Chondrocyte (in vitro differentiated cells): ENCODE results near the gene RFX8. TPM values are rescaled to one million over a fixed set of nuclear protein-coding genes. Genes with fewer than 3 reads are reported as not detected.

Source experiments
- DNase-seq: peaks from one replicate; pipeline ENCODE4 v3.0.0; 2021; ENCODE audit warnings: mixed read lengths, low spot score
- H3K27ac Mint-ChIP-seq: one replicate; pipeline ENCODE4 v1.8.0; 2021; ENCODE audit warnings: mild to moderate bottlenecking, moderate library complexity, mixed read lengths; ENCODE audit not compliant: unreplicated experiment
- H3K27me3 Mint-ChIP-seq: 2 replicates; pipeline ENCODE4 v1.8.0; 2021; ENCODE audit warnings: low read depth, mixed read lengths
- H3K36me3 Mint-ChIP-seq: 2 replicates; pipeline ENCODE4 v1.8.0; 2021; ENCODE audit warnings: low read depth, mixed read lengths
- H3K4me1 Mint-ChIP-seq: 2 replicates; pipeline ENCODE4 v1.8.0; 2021; ENCODE audit warnings: low read depth, mild to moderate bottlenecking, mixed read lengths
- H3K4me3 Mint-ChIP-seq: one replicate; pipeline ENCODE4 v1.8.0; 2021; ENCODE audit warnings: mild to moderate bottlenecking, moderate library complexity, mixed read lengths; ENCODE audit not compliant: unreplicated experiment
- H3K9me3 Mint-ChIP-seq: 2 replicates; pipeline ENCODE4 v1.8.0; 2021; ENCODE audit warnings: low read depth, mixed read lengths
- CTCF ChIP-seq: fragments of 200-600 bp; sonication (generic); IDR thresholded peaks from 2 replicates; pipeline ENCODE4 v1.5.0; 2021; ENCODE audit warnings: antibody characterized with exemption, mild to moderate bottlenecking, moderate library complexity
- total RNA-seq: library from RNA; stranded (reverse); gene quantifications from 3 replicates; pipeline ENCODE4 v1.2.1, GENCODE V29; 2021

RFX8 gene
- total RNA-seq, 1 donor from 2014 or later = not detected

- no peak for DNase-seq
- no peaks in the 10 kb centered on the region for H3K9me3 Mint-ChIP-seq
- peaks cover 8% of the 10 kb centered on the region for H3K27me3 Mint-ChIP-seq
- peaks cover 10% of the 10 kb centered on the region for H3K4me1 Mint-ChIP-seq
- no peak for TF ChIP-seq CTCF
- H3K27ac Mint-ChIP-seq = peak overlapping the region; percentile 74
- H3K4me3 Mint-ChIP-seq = no peak overlapping the region
- no peaks in the 10 kb centered on the region for H3K36me3 Mint-ChIP-seq
Measured at GRCh38 chr2:101395545-101396315, 79.2 kb downstream of the RFX8 start.

GRCh38 chr2:101388232-101388631 is 86.7 kb downstream of the RFX8 start:
- TF ChIP-seq CTCF = no peak
- H3K27me3 Mint-ChIP-seq = peaks cover 50% of the 10 kb centered on the region
- no peaks in the 10 kb centered on the region for H3K36me3 Mint-ChIP-seq
- no peak overlapping the region for H3K27ac Mint-ChIP-seq
- H3K9me3 Mint-ChIP-seq = no peaks in the 10 kb centered on the region
- peaks cover 11% of the 10 kb centered on the region for H3K4me1 Mint-ChIP-seq
- no peak overlapping the region for H3K4me3 Mint-ChIP-seq
- DNase-seq = no peak

- peaks cover 54% of the 10 kb centered on the region for H3K27me3 Mint-ChIP-seq
- H3K9me3 Mint-ChIP-seq = no peaks in the 10 kb centered on the region
- DNase-seq = no peak
- H3K36me3 Mint-ChIP-seq = no peaks in the 10 kb centered on the region
- peaks cover 11% of the 10 kb centered on the region for H3K4me1 Mint-ChIP-seq
- H3K27ac Mint-ChIP-seq = no peak within 1 kb of the TSS
- TF ChIP-seq CTCF = peak; percentile 80
- H3K4me3 Mint-ChIP-seq = peak within 1 kb of the TSS; percentile 57
Measured at GRCh38 chr2:101387151-101387834, 87.6 kb downstream of the RFX8 start, which contains the start of gene CREG2. Gene CREG2, minus strand, starts transcription at chr2:101387503. Its CDS starts 46 bp downstream, at chr2:101387457.

GRCh38 chr2:101386599-101387150 is 88.2 kb downstream of the RFX8 start:
- no peak for DNase-seq
- H3K4me1 Mint-ChIP-seq = peaks cover 11% of the 10 kb centered on the region
- peaks cover 54% of the 10 kb centered on the region for H3K27me3 Mint-ChIP-seq
- no peaks in the 10 kb centered on the region for H3K9me3 Mint-ChIP-seq
- peak overlapping the region; percentile 48 for H3K4me3 Mint-ChIP-seq
- TF ChIP-seq CTCF = no peak
- no peaks in the 10 kb centered on the region for H3K36me3 Mint-ChIP-seq
- no peak overlapping the region for H3K27ac Mint-ChIP-seq

- H3K36me3 Mint-ChIP-seq = no peaks in the 10 kb centered on the region
- H3K4me3 Mint-ChIP-seq = no peak overlapping the region
- peaks cover 38% of the 10 kb centered on the region for H3K27me3 Mint-ChIP-seq
- no peak for DNase-seq
- no peak overlapping the region for H3K27ac Mint-ChIP-seq
- peaks cover 8% of the 10 kb centered on the region for H3K4me1 Mint-ChIP-seq
- no peaks in the 10 kb centered on the region for H3K9me3 Mint-ChIP-seq
- no peak for TF ChIP-seq CTCF
Measured at GRCh38 chr2:101383016-101383541, 91.8 kb downstream of the RFX8 start.
